Astrocyte (in vitro differentiated cells and primary cell): ENCODE results near the gene ZNF529. TPM values are rescaled to one million over a fixed set of nuclear protein-coding genes. Genes with fewer than 3 reads are reported as not detected.

Source experiments
- DNase-seq: peaks from one replicate; pipeline ENCODE4 v3.0.0-alpha.2; 2010; ENCODE audit warnings: low read depth
- FAIRE-seq: peaks from 2 replicates; lab custom pipeline; 2011; peaks lifted over from hg19 to GRCh38; lab: Jason Lieb, UNC
- H2AFZ ChIP-seq: 2 replicates; pipeline ENCODE4 v1.6.0; 2012; ENCODE audit warnings: low read depth, low read length, inconsistent platforms
- H3K27ac ChIP-seq: 2 replicates; pipeline ENCODE4 v1.5.1; 2011; ENCODE audit warnings: low read depth, low read length, inconsistent platforms
- H3K27me3 ChIP-seq: 2 replicates; pipeline ENCODE4 v1.6.0; 2011; ENCODE audit warnings: low read length, inconsistent platforms; ENCODE audit not compliant: insufficient read depth
- H3K36me3 ChIP-seq: 2 replicates; pipeline ENCODE4 v1.5.1; 2011; ENCODE audit warnings: low read length, inconsistent platforms; ENCODE audit not compliant: insufficient read depth
- H3K4me1 ChIP-seq: 2 replicates; pipeline ENCODE4 v1.5.1; 2011; ENCODE audit warnings: low read length, inconsistent platforms; ENCODE audit not compliant: insufficient read depth
- H3K4me2 ChIP-seq: 2 replicates; pipeline ENCODE4 v1.6.0; 2012; ENCODE audit warnings: low read length, inconsistent platforms
- H3K4me3 ChIP-seq: 2 replicates; pipeline ENCODE4 v1.5.1; 2011; ENCODE audit warnings: low read depth, mild to moderate bottlenecking, low read length, inconsistent platforms; ENCODE audit not compliant: insufficient read depth
- H3K79me2 ChIP-seq: 2 replicates; pipeline ENCODE4 v1.6.0; 2012; ENCODE audit warnings: mild to moderate bottlenecking, low read length, inconsistent platforms; ENCODE audit not compliant: insufficient read depth
- H3K9ac ChIP-seq: 2 replicates; pipeline ENCODE4 v1.6.0; 2012; ENCODE audit warnings: mild to moderate bottlenecking, low read length, inconsistent platforms
- H3K9me3 ChIP-seq: 2 replicates; pipeline ENCODE4 v1.5.1; 2012; ENCODE audit warnings: low read depth, mild to moderate bottlenecking, low read length, inconsistent platforms; ENCODE audit not compliant: insufficient read depth
- H4K20me1 ChIP-seq: 2 replicates; pipeline ENCODE4 v1.6.0; 2012; ENCODE audit warnings: low read length, inconsistent platforms; ENCODE audit not compliant: insufficient read depth
- H3K27ac Mint-ChIP-seq: one replicate; pipeline ENCODE4 v1.8.0; 2021; ENCODE audit warnings: mild to moderate bottlenecking, mixed read lengths; ENCODE audit not compliant: unreplicated experiment
- H3K27me3 Mint-ChIP-seq: one replicate; pipeline ENCODE4 v1.8.0; 2021; ENCODE audit warnings: low read depth, mixed read lengths; ENCODE audit not compliant: unreplicated experiment
- H3K36me3 Mint-ChIP-seq: one replicate; pipeline ENCODE4 v1.8.0; 2021; ENCODE audit warnings: low read depth, mixed read lengths; ENCODE audit not compliant: unreplicated experiment
- H3K4me1 Mint-ChIP-seq: one replicate; pipeline ENCODE4 v1.8.0; 2021; ENCODE audit warnings: low read depth, mixed read lengths; ENCODE audit not compliant: unreplicated experiment
- H3K4me3 Mint-ChIP-seq: one replicate; pipeline ENCODE4 v1.8.0; 2021; ENCODE audit warnings: mild to moderate bottlenecking, moderate library complexity, mixed read lengths; ENCODE audit not compliant: unreplicated experiment
- H3K9me3 Mint-ChIP-seq: one replicate; pipeline ENCODE4 v1.8.0; 2021; ENCODE audit warnings: mild to moderate bottlenecking, mixed read lengths; ENCODE audit not compliant: unreplicated experiment
- CTCF ChIP-seq: IDR thresholded peaks from 2 replicates; pipeline ENCODE4 v1.5.1; 2011; ENCODE audit warnings: low read depth, mild to moderate bottlenecking, inconsistent platforms, low read length, moderate library complexity; ENCODE audit not compliant: insufficient read depth
- EZH2 ChIP-seq: IDR thresholded peaks from 2 replicates; pipeline ENCODE4 v1.6.1; 2012; ENCODE audit warnings: mild to moderate bottlenecking, low read length, inconsistent platforms; ENCODE audit not compliant: insufficient read depth
- total RNA-seq: library from RNA; stranded (reverse); gene quantifications from 2 replicates; pipeline ENCODE4 v1.2.1, GENCODE V29; 2021

Gene ZNF529
- total RNA-seq, 1 donor from 2014 or later = 13.9 TPM

GRCh38 chr19:36497001-36497400 is 76.1 kb downstream of the ZNF529 start:
- no peaks in the 10 kb centered on the region for H3K27me3 ChIP-seq
- Mint-ChIP-seq H3K27me3 (no peaks in the 10 kb centered on the region), H3K4me3 (no peak overlapping the region), H3K9me3 (peaks cover 30% of the 10 kb centered on the region), H3K4me1 (no peaks in the 10 kb centered on the region), H3K27ac (no peak overlapping the region), H3K36me3 (peaks cover 11% of the 10 kb centered on the region)
- no peak overlapping the region for H3K4me2 ChIP-seq
- FAIRE-seq (no peak), DNase-seq (no peak)
- TF ChIP-seq EZH2 (no peak), CTCF (no peak)
- H3K9ac ChIP-seq = no peak overlapping the region
- no peaks in the 10 kb centered on the region for H4K20me1 ChIP-seq
- H3K36me3 ChIP-seq = no peaks in the 10 kb centered on the region
- H3K79me2 ChIP-seq = no peaks in the 10 kb centered on the region
- no peak overlapping the region for H2AFZ ChIP-seq
- H3K4me1 ChIP-seq = no peaks in the 10 kb centered on the region
- H3K4me3 ChIP-seq = no peak overlapping the region
- H3K27ac ChIP-seq = no peak overlapping the region
- H3K9me3 ChIP-seq = peaks cover 11% of the 10 kb centered on the region

Other genes with a start within 250 kb of the ZNF529 start
- 3.2 and 3.4 TPM in 2 replicates for gene ZFP14, start 194.1 kb downstream of the ZNF529 start, total RNA-seq
- gene ZFP82, start 154.6 kb downstream of the ZNF529 start, total RNA-seq = 6.4 and 6.6 TPM in 2 replicates
- gene ZNF566, start 83.7 kb downstream of the ZNF529 start, total RNA-seq = 10.0 and 16.0 TPM in 2 replicates
- gene ZNF260, start 45.0 kb downstream of the ZNF529 start, total RNA-seq = 22.3 and 26.6 TPM in 2 replicates
- gene ZNF382, start 32.0 kb upstream of the ZNF529 start, total RNA-seq = 9.7 and 12.3 TPM in 2 replicates
- gene ZNF461, start 93.5 kb upstream of the ZNF529 start, total RNA-seq = 9.3 and 10.2 TPM in 2 replicates
- 5.4 and 7.1 TPM in 2 replicates for gene ZNF567, start 114.3 kb upstream of the ZNF529 start, total RNA-seq
- 6.2 and 6.6 TPM in 2 replicates for gene ZNF850, start 199.5 kb upstream of the ZNF529 start, total RNA-seq